H1 (cell line): Measurements from ENCODE around the gene PEX14. TPM values are rescaled to one million over a fixed set of nuclear protein-coding genes. Genes with fewer than 3 reads are reported as not detected.

Experiments used
- CTCF ChIA-PET: fragments of 300-600 bp; sonication (Branson Sonifier 250); formaldehyde crosslinking; loops from one replicate; lab custom pipeline; 2021; ENCODE audit not compliant: partially characterized antibody; lab: Charles Lee
- POLR2A ChIA-PET: fragments of 300-600 bp; sonication (Branson Sonifier 250); formaldehyde crosslinking; loops from one replicate; lab custom pipeline; 2021; ENCODE audit warnings: inconsistent platforms; ENCODE audit not compliant: partially characterized antibody; lab: Charles Lee
- DNase-seq, 2 experiments: peaks; one replicate each; pipeline versions ENCODE4 v3.0.0 to v3.0.0-alpha.2; 2010 to 2022; ENCODE audit warnings: low spot score in 2 of 2, low read depth in 1 of 2, mixed read lengths in 1 of 2
- FAIRE-seq: peaks from 2 replicates; lab custom pipeline; 2011; peaks lifted over from hg19 to GRCh38; lab: Jason Lieb, UNC
- H2AFZ ChIP-seq: 2 replicates; pipeline ENCODE4 v1.8.1; 2012; ENCODE audit warnings: low read length, inconsistent platforms
- H2AK5ac ChIP-seq: 2 replicates; pipeline ENCODE4 v1.6.1; 2013; ENCODE audit warnings: low read depth, low read length
- H2BK120ac ChIP-seq: replicated peaks from 2 replicates; pipeline ENCODE3; 2013; ENCODE audit warnings: low read depth, low read length, inconsistent platforms
- H2BK12ac ChIP-seq: 2 replicates; pipeline ENCODE4 v1.6.1; 2013; ENCODE audit warnings: low read depth, low read length
- H2BK15ac ChIP-seq: 2 replicates; pipeline ENCODE4 v1.6.1; 2013; ENCODE audit warnings: low read length
- H2BK20ac ChIP-seq: 2 replicates; pipeline ENCODE4 v1.6.1; 2013; ENCODE audit warnings: low read length
- H2BK5ac ChIP-seq: 2 replicates; pipeline ENCODE4 v1.6.1; 2013; ENCODE audit warnings: low read depth, low read length
- H3K14ac ChIP-seq: 2 replicates; pipeline ENCODE4 v1.6.1; 2013; ENCODE audit warnings: inconsistent platforms; ENCODE audit not compliant: insufficient read length
- H3K18ac ChIP-seq: 2 replicates; pipeline ENCODE4 v1.6.1; 2013; ENCODE audit warnings: low read length; ENCODE audit errors: extremely low read depth
- H3K23ac ChIP-seq: 2 replicates; pipeline ENCODE4 v1.6.1; 2013; ENCODE audit warnings: inconsistent platforms; ENCODE audit not compliant: insufficient read length
- H3K23me2 ChIP-seq: 2 replicates; pipeline ENCODE4 v1.6.1; 2013; ENCODE audit warnings: low read depth, low read length
- H3K27ac ChIP-seq: 2 replicates; pipeline ENCODE4 v1.6.1; 2011; ENCODE audit warnings: low read depth, low read length, inconsistent platforms
- H3K27me3 ChIP-seq, 4 experiments: replicated peaks in 1 of 4; 1 replicate in 1 of 4; 2 replicates in 3 of 4; pipeline versions ENCODE4 v1.6.1 to v1.8.1; 2011 to 2013; ENCODE audit warnings: low read length in 3 of 4, mild to moderate bottlenecking in 3 of 4, inconsistent platforms in 2 of 4, mixed read lengths in 2 of 4, moderate library complexity in 1 of 4; ENCODE audit not compliant: control insufficient read depth in 3 of 4, insufficient read depth in 3 of 4; ENCODE audit errors: extremely low read depth in 1 of 4
- H3K36me3 ChIP-seq, 4 experiments: 2 replicates each; pipeline versions ENCODE4 v1.6.1 to v1.8.1; 2011 to 2013; ENCODE audit warnings: mild to moderate bottlenecking in 4 of 4, low read length in 3 of 4, moderate library complexity in 2 of 4, control low read depth in 1 of 4, inconsistent platforms in 1 of 4; ENCODE audit not compliant: insufficient read depth in 4 of 4, control insufficient read depth in 2 of 4
- H3K4ac ChIP-seq: replicated peaks from 2 replicates; pipeline ENCODE3; 2013; ENCODE audit warnings: low read length, low read depth, mixed read lengths, inconsistent platforms; ENCODE audit not compliant: insufficient read length
- H3K4me1 ChIP-seq, 4 experiments: replicated peaks in 1 of 4; 1 replicate in 1 of 4; 2 replicates in 3 of 4; pipeline versions ENCODE4 v1.6.1 to v1.8.1; 2011 to 2013; ENCODE audit warnings: low read length in 3 of 4, inconsistent platforms in 2 of 4, mixed read lengths in 1 of 4; ENCODE audit not compliant: insufficient read depth in 4 of 4, control insufficient read depth in 3 of 4
- H3K4me2 ChIP-seq, 2 experiments: 2 replicates each; pipeline versions ENCODE4 v1.6.1 to v1.8.1; 2011 to 2013; ENCODE audit warnings: low read depth in 2 of 2, low read length in 2 of 2, control low read depth in 1 of 2, inconsistent platforms in 1 of 2, mild to moderate bottlenecking in 1 of 2; ENCODE audit not compliant: insufficient read depth in 1 of 2
- H3K4me3 ChIP-seq, 4 experiments: fragments of 200-600, 300-600 bp in 1 of 4; sonication (generic), shearing (Covaris generic), sonication (Bioruptor Twin) in 1 of 4; 2 replicates each; pipeline versions ENCODE4 v1.5.1 to v1.8.1; 2011 to 2016; ENCODE audit warnings: low read length in 4 of 4, low read depth in 3 of 4, control low read depth in 2 of 4, inconsistent platforms in 2 of 4, mild to moderate bottlenecking in 2 of 4, mixed read lengths in 1 of 4, moderate library complexity in 1 of 4; ENCODE audit not compliant: insufficient read depth in 2 of 4; ENCODE audit errors: extremely low read depth in 1 of 4
- H3K56ac ChIP-seq: replicated peaks from 2 replicates; pipeline ENCODE3; 2013; ENCODE audit warnings: low read depth, mild to moderate bottlenecking, mixed read lengths, low read length, inconsistent platforms; ENCODE audit not compliant: insufficient read length
- H3K79me1 ChIP-seq: 2 replicates; pipeline ENCODE4 v1.6.1; 2013; ENCODE audit warnings: low read depth, low read length, control low read depth
- H3K79me2 ChIP-seq, 2 experiments: 2 replicates each; pipeline versions ENCODE4 v1.6.1 to v1.8.1; 2012 to 2013; ENCODE audit warnings: low read length in 2 of 2, mild to moderate bottlenecking in 2 of 2, inconsistent platforms in 1 of 2; ENCODE audit not compliant: insufficient read depth in 2 of 2, control insufficient read depth in 1 of 2
- H3K9ac ChIP-seq, 4 experiments: replicated peaks in 1 of 4; 1 replicate in 1 of 4; 2 replicates in 3 of 4; pipeline versions ENCODE4 v1.6.1 to v1.8.1; 2011 to 2013; ENCODE audit warnings: low read depth in 3 of 4, low read length in 3 of 4, control low read depth in 2 of 4, mild to moderate bottlenecking in 2 of 4, moderate library complexity in 2 of 4, inconsistent platforms in 1 of 4; ENCODE audit errors: extremely low read depth in 1 of 4
- H3K9me3 ChIP-seq, 2 experiments: 2 replicates each; pipeline versions ENCODE4 v1.6.1 to v1.8.1; 2012 to 2013; ENCODE audit warnings: mild to moderate bottlenecking in 2 of 2, moderate library complexity in 2 of 2, control low read depth in 1 of 2, inconsistent platforms in 1 of 2, low read depth in 1 of 2, low read length in 1 of 2, mixed read lengths in 1 of 2; ENCODE audit not compliant: insufficient read depth in 2 of 2
- H4K20me1 ChIP-seq, 2 experiments: replicated peaks in 1 of 2; 2 replicates each; pipeline versions ENCODE3 to v1.8.1; 2011 to 2013; ENCODE audit warnings: inconsistent platforms in 2 of 2, low read length in 2 of 2, mild to moderate bottlenecking in 1 of 2; ENCODE audit not compliant: insufficient read depth in 2 of 2, control insufficient read depth in 1 of 2
- H4K5ac ChIP-seq: 2 replicates; pipeline ENCODE4 v1.6.1; 2013; ENCODE audit warnings: low read length, low read depth, mixed read lengths, inconsistent platforms; ENCODE audit not compliant: insufficient read length
- H4K8ac ChIP-seq: 2 replicates; pipeline ENCODE4 v1.8.0; 2013; ENCODE audit warnings: mild to moderate bottlenecking, moderate library complexity, low read length, inconsistent platforms; ENCODE audit not compliant: insufficient read depth; ENCODE audit errors: extremely low read depth
- H4K91ac ChIP-seq: replicated peaks from 2 replicates; pipeline ENCODE3; 2013; ENCODE audit warnings: low read length, mixed read lengths, inconsistent platforms; ENCODE audit not compliant: insufficient read length
- BCL11A ChIP-seq, 2 experiments: IDR thresholded peaks; one replicate each; pipeline ENCODE4 v1.6.1; 2011; ENCODE audit warnings: low read depth in 2 of 2, low read length in 2 of 2, mild to moderate bottlenecking in 2 of 2
- BRCA1 ChIP-seq: IDR thresholded peaks from 2 replicates; pipeline ENCODE4 v1.6.1; 2012; ENCODE audit warnings: low read depth, low read length, improper control_type of control experiment
- CHD1 ChIP-seq: IDR thresholded peaks from 2 replicates; pipeline ENCODE4 v1.6.1; 2012; ENCODE audit warnings: low read depth, low read length, improper control_type of control experiment
- FOSL1 ChIP-seq: IDR thresholded peaks from 2 replicates; pipeline ENCODE4 v1.6.1; 2011; ENCODE audit warnings: mild to moderate bottlenecking, low read depth, low read length, moderate library complexity; ENCODE audit not compliant: insufficient read depth
- GTF2F1 ChIP-seq: IDR thresholded peaks from 2 replicates; pipeline ENCODE4 v1.6.1; 2012; ENCODE audit warnings: low read depth, low read length, improper control_type of control experiment, borderline replicate concordance
- KDM1A ChIP-seq: fragments of 200-600, 300-600 bp; sonication (generic); IDR thresholded peaks from 2 replicates; pipeline ENCODE4 v1.7.1; 2016; ENCODE audit warnings: mild to moderate bottlenecking, low read length, borderline replicate concordance
- POLR2A ChIP-seq, 2 experiments: IDR thresholded peaks; 1 replicate in 1 of 2; 2 replicates in 1 of 2; pipeline ENCODE4 v1.6.1; 2011; ENCODE audit warnings: low read depth in 2 of 2, low read length in 2 of 2, mild to moderate bottlenecking in 2 of 2; ENCODE audit errors: control extremely low read depth in 1 of 2
- SAP30 ChIP-seq: fragments of 300-600 bp; sonication (generic); IDR thresholded peaks from 2 replicates; pipeline ENCODE4 v1.7.1; 2012; ENCODE audit warnings: low read length, moderate library complexity, mild to moderate bottlenecking, inconsistent platforms; ENCODE audit not compliant: insufficient read depth, insufficient replicate concordance
- TBP ChIP-seq: IDR thresholded peaks from 2 replicates; pipeline ENCODE4 v1.6.1; 2011; ENCODE audit warnings: low read depth, low read length, improper control_type of control experiment
- YY1 ChIP-seq: IDR thresholded peaks from 2 replicates; pipeline ENCODE4 v1.6.1; 2011; ENCODE audit warnings: low read depth, mild to moderate bottlenecking, low read length
- WGBS, 2 experiments: shearing (Covaris generic) in 1 of 2; methylation state at CpG; one replicate each; pipeline versions ENCODE4 v1.1.6 to v1.1.7; 2013 to 2015; ENCODE audit warnings: low lambda C conversion rate in 2 of 2, mixed read lengths in 2 of 2, inconsistent platforms in 1 of 2, low coverage in 1 of 2, missing lambda C conversion rate in 1 of 2; ENCODE audit not compliant: insufficient replicate concordance in 2 of 2, insufficient coverage in 1 of 2, insufficient read length in 1 of 2; ENCODE audit errors: extremely low coverage in 1 of 2, missing lambda C conversion rate in 1 of 2; 5-methylcytosine and 5-hydroxymethylcytosine counted together
- polyA plus RNA-seq, 7 experiments: library from polyadenylated mRNA; depleted of rRNA in 3 of 7; stranded (reverse) in 5 of 7; unstranded in 2 of 7; fragments of >200 nt in 5 of 7; fragments of 200-250 nt in 2 of 7; gene quantifications; 1 replicate in 5 of 7; 2 replicates in 1 of 7; 4 replicates in 1 of 7; pipeline versions ENCODE4 v1.2.1 to v1.2.3, GENCODE V29; 2011 to 2013; ENCODE audit warnings: missing spikeins in 2 of 7, mixed read lengths in 2 of 7
- total RNA-seq: library from RNA; stranded (reverse); fragmentation: NEBNext Ultra II Directional; extraction: Animal tissue kit (Norgen Biotek cat#: 25700); gene quantifications from 2 replicates; pipeline ENCODE4 v1.2.1, GENCODE V29; 2021
- TF ChIP-seq, protein P1 (sequence below): IDR thresholded peaks from 2 replicates; pipeline ENCODE4 v1.6.1; 2012; ENCODE audit warnings: low read length, inconsistent platforms

The PEX14 gene
- total and polyA plus RNA-seq, 2 of the 8 experiments (the other 6 are each of a cell fraction or from before 2014, with no cell fraction given), result 13.0 to 19.8 TPM

DNA sequence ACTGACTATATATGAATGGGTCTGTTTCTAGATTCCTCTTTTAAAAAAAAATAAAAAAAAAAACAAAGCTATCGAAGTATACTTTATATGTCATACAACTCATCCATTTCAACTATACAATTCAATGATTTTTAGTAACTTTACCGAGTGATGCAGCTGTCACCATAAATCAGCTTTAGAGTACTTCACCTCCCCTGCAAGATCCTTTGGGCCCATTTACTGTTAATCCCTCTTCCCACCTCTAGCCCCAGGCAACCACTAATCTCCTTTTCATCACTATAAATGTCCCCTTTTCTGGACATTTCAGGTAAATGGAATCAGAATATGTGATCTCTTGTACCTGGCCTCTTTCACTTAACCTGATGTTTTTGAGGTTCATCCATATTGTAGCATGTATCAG lies 133.9 kb downstream of the PEX14 start:
- H4K8ac ChIP-seq, result no peak overlapping the region
- no peak overlapping the region for H3K14ac ChIP-seq
- H2BK120ac ChIP-seq, result no peak overlapping the region
- FAIRE-seq (no peak), DNase-seq (no peak)
- POLR2A ChIA-PET, result interaction anchor here (0.6 kb wide), 1 partner anchor 20 kb away, joined by 6 read pairs; no protein-coding TSS in a partner anchor
- no peak overlapping the region for H2BK12ac ChIP-seq
- H4K20me1 ChIP-seq, result no peaks in the 10 kb centered on the region
- H3K9ac ChIP-seq, result no peak overlapping the region
- no peaks in the 10 kb centered on the region for H3K36me3 ChIP-seq
- no peak overlapping the region for H3K27ac ChIP-seq
- H2AK5ac ChIP-seq, result no peak overlapping the region
- no peak overlapping the region for H2BK15ac ChIP-seq
- H4K91ac ChIP-seq, result no peak overlapping the region
- H3K4me3 ChIP-seq, result no peak overlapping the region
- no peak overlapping the region for H2BK5ac ChIP-seq
- H3K23me2 ChIP-seq, result no peaks in the 10 kb centered on the region
- H3K23ac ChIP-seq, result no peak overlapping the region
- H3K4ac ChIP-seq, result no peak overlapping the region
- peaks cover 0 to 2% (median 0%) of the 10 kb centered on the region in 4 experiments; a peak in 2 of 7 replicates for H3K4me1 ChIP-seq
- no peak overlapping the region for H2AFZ ChIP-seq
- no peak overlapping the region for H4K5ac ChIP-seq
- H3K79me2 ChIP-seq, result no peaks in the 10 kb centered on the region
- no peaks in the 10 kb centered on the region for H3K27me3 ChIP-seq
- H3K18ac ChIP-seq, result no peak overlapping the region
- CTCF ChIA-PET, result interaction anchor here (0.6 to 1.7 kb wide), 6 partner anchors 13 to 115 kb away, joined by 3 to 8 read pairs (median 3); no protein-coding TSS in a partner anchor
- 91% methylated on average over 2 of the region's 2 CpGs; no CpG with 5 or more reads in 1 of the 2 experiments for WGBS, 2 experiments
- no peak overlapping the region for H2BK20ac ChIP-seq
- TF ChIP-seq KDM1A (no peak), TBP (no peak), YY1 (no peak), GTF2F1 (no peak), CHD1 (no peak), POLR2A (IDR thresholded peaks at IDR 0.05; ENCODE audit: control extremely low read depth in 1 of 2, low read depth in 2 of 2, low read length in 2 of 2) (no peak), BRCA1 (no peak), BCL11A (IDR thresholded peaks at IDR 0.05; ENCODE audit: low read depth in 2 of 2, low read length in 2 of 2) (no peak), SAP30 (no peak), FOSL1 (no peak)
- TF ChIP-seq, protein P1, sequence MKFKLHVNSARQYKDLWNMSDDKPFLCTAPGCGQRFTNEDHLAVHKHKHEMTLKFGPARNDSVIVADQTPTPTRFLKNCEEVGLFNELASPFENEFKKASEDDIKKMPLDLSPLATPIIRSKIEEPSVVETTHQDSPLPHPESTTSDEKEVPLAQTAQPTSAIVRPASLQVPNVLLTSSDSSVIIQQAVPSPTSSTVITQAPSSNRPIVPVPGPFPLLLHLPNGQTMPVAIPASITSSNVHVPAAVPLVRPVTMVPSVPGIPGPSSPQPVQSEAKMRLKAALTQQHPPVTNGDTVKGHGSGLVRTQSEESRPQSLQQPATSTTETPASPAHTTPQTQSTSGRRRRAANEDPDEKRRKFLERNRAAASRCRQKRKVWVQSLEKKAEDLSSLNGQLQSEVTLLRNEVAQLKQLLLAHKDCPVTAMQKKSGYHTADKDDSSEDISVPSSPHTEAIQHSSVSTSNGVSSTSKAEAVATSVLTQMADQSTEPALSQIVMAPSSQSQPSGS, result no peak
- no peak overlapping the region for H3K56ac ChIP-seq
- no peaks in the 10 kb centered on the region for H3K9me3 ChIP-seq
- peaks cover 2% of the 10 kb centered on the region; the same call in 1 of the 2 replicates for H3K79me1 ChIP-seq
- no peak overlapping the region for H3K4me2 ChIP-seq
